ENCODE measurements around the gene ABLIM2.

The ABLIM2 gene

GRCh38 chr4:8192748-8193738 lies 34.4 kb upstream of the ABLIM2 start:
- DNase-seq (ENCODE audit: low spot score), result peak; percentile 94

- no peak for DNase-seq (ENCODE audit: low spot score)
These were observed 32.6 kb upstream of the ABLIM2 start for GRCh38 chr4:8191136-8191747.

- DNase-seq (ENCODE audit: low spot score), result no peak
These were observed 31.2 kb upstream of the ABLIM2 start for GRCh38 chr4:8189551-8190466.

DNA sequence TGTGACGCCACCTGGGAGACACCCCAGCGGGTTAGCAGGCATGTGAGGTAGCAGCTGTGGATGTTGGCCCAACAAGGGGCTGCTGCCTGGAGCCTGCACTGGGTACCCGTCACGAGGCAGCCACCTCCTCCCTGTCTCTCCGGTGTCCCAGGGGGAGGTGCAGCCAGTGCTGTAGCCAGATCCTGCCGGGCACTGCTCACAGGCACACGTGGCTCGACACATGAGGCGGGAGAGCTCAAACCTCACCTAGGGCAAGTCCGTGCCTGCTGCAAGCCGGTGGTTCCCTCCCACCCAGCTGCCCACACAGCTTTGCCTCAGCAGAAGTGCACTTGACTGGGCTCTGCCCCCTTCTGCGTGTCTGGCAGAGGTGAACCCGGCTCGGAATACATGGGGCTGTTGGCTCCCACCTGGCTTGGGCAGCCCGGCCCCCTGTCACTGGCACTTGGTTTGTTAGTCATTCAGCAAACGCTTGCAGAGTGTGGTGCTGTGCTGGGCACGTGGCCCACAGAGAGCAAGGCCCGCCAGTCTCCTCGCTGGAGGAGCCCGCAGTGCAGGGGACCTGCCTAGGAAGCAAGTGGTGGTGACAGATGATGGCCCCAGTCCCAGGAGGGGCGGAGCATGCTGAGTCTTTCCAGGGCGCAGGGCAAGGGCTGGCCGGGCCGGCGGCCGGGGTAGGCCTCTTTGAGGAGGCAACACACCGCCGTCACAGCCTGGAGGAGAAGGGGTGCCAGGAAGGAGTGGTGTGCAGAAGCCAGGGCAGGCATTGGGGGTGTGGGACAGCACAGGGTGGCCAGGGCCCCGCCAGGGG lies 30.3 kb upstream of the ABLIM2 start:
- DNase-seq (ENCODE audit: low spot score), result no peak

GRCh38 chr4:8188085-8188484 lies 29.5 kb upstream of the ABLIM2 start:
- DNase-seq (ENCODE audit: low spot score), result peak; percentile 22

GRCh38 chr4:8185930-8186329 lies 27.3 kb upstream of the ABLIM2 start:
- DNase-seq (ENCODE audit: low spot score), result no peak

GRCh38 chr4:8185295-8185694 lies 26.7 kb upstream of the ABLIM2 start:
- DNase-seq (ENCODE audit: low spot score), result no peak

- no peak for DNase-seq (ENCODE audit: low spot score)
These were observed 25.4 kb upstream of the ABLIM2 start for GRCh38 chr4:8184061-8184460.

DNA sequence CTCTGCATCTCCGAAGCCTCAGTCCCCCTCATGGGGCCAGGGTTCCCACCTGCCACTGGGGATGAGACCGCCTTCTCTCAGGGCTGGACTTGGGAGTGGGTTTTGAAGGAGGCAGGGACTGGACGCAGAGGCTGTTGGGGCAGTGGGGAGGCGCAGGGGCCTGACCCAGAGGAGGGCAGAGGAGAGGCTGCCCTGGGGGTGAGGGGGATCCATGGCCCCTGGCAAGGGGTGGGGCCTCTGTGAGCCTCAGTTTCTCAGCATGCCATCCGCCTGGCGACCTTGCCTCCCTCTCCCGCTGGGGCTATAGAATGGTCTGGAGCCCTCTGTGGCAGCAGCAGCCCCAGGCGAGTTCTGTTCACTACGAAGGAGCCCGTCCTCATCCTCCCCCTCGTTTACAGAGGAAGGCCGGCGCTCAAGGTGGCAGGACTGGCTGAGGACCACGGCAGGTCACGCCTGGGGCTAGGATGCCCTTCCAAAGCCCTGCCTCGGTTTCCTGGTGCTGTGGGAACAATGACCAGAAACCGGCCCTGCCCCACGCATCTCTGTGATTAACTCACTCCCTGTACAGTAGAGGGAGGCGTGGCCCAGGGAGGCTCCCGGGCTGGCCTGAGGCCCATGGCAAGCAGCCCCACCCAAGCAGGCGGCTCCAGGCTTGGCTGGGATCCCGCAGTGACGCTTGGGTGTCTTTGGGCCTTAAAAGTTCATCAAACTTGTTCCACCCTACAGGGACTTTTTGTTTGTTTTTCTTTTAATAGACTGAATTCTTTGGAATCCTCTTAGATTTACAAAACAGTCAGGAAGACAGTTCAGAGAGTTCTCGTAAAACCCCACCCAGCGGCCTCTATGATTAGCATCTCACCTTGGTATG lies 24.5 kb upstream of the ABLIM2 start:
- DNase-seq (ENCODE audit: low spot score), result peak; percentile 78

DNA sequence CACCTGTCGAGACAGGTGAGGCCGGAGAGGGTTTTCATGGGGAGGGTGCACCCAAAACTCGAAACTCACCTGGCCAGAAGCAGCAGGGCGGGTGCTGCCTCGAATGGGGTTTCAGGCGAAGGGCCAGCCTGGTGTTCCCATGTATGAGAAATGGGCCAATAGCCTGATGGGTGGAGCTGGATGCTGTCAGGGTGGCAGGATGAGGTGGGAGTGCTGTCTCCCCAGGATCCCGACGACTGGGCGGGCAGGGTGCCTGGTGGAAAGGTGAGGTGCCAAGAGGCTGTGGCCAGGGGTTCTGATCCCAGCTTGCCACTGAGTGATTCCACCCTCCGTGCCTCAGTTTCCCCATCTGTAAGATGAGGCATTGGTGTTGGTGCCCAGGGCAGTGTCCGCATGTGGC lies 23.7 kb upstream of the ABLIM2 start:
- DNase-seq (ENCODE audit: low spot score), result no peak

DNA sequence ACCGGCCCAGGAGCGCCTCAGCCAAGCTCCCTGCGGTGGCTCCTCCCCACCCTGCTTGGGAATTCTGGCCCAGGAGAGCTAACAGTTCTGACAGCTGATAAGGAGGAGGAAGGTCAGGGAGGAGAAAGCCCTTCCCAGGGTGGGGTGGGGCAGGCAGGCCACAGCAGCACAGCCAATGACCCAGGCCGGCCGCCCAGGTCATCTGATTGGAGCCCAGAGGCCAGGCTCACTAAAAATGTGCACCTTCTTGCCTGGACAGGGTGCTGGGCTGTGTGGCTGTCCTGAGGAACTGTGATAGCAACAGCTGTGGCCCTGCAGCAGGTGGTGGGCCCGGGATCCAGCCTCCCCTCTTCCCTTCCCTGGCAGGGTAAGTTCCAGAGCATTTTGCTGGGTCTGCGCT lies 23.2 kb upstream of the ABLIM2 start:
- peak; percentile 68 for DNase-seq (ENCODE audit: low spot score)

GRCh38 chr4:8181119-8181518 lies 22.5 kb upstream of the ABLIM2 start:
- DNase-seq (ENCODE audit: low spot score), result no peak

- no peak for DNase-seq (ENCODE audit: low spot score)
These were observed 21.9 kb upstream of the ABLIM2 start for GRCh38 chr4:8180310-8181093.

- no peak for DNase-seq (ENCODE audit: low spot score)
These were observed 21.2 kb upstream of the ABLIM2 start for GRCh38 chr4:8179771-8180170.

GRCh38 chr4:8179074-8179473 lies 20.5 kb upstream of the ABLIM2 start:
- no peak for DNase-seq (ENCODE audit: low spot score)

- no peak for DNase-seq (ENCODE audit: low spot score)
These were observed 19.3 kb upstream of the ABLIM2 start for GRCh38 chr4:8177956-8178355.

- no peak for DNase-seq (ENCODE audit: low spot score)
These were observed 18.9 kb upstream of the ABLIM2 start for GRCh38 chr4:8177552-8177951.

- peak; percentile 88 for DNase-seq (ENCODE audit: low spot score)
These were observed 18.2 kb upstream of the ABLIM2 start for GRCh38 chr4:8176547-8177399.

DNA sequence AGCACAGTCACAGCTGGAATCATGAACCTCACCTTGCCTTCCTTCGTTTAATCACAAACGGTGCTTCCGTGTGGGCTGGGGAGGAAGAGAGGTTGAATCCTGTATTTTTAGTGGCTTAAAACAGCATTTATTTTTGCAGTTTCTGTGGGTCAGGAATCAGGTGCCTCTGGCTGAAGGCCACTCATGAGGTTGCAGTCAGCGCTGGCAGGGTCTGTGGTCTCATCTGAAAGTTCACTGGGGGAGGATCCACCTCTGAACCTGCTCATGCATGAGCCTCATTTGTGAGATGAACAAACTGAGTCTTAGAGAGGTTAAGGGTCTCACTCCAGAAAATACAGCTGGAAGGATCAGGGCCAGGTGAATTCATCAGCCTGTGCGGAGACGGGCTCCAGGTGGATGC lies 17.1 kb upstream of the ABLIM2 start:
- no peak for DNase-seq (ENCODE audit: low spot score)
